Epithelial cell of proximal tubule (primary cell): ENCODE results near the gene CCR1. TPM values are rescaled to one million over a fixed set of nuclear protein-coding genes. Genes with fewer than 3 reads are reported as not detected.

Experiments used
- DNase-seq: peaks from one replicate; pipeline ENCODE4 v3.0.0-alpha.2; 2011; ENCODE audit warnings: low read depth
- H3K4me3 ChIP-seq: 2 replicates; pipeline ENCODE4 v1.5.1; 2011; ENCODE audit warnings: low read depth, mild to moderate bottlenecking, low read length
- CTCF ChIP-seq: conservative IDR thresholded peaks from 2 replicates; pipeline ENCODE4 v1.5.1; 2012; ENCODE audit warnings: low read depth, mild to moderate bottlenecking, low read length
- total RNA-seq: library from RNA; depleted of rRNA; stranded (reverse); fragments of >200 nt; gene quantifications from 2 replicates; pipeline ENCODE4 v1.2.3, GENCODE V29; 2015

Gene CCR1
- total RNA-seq, 1 donor from 2014 or later, result not detected

DNA sequence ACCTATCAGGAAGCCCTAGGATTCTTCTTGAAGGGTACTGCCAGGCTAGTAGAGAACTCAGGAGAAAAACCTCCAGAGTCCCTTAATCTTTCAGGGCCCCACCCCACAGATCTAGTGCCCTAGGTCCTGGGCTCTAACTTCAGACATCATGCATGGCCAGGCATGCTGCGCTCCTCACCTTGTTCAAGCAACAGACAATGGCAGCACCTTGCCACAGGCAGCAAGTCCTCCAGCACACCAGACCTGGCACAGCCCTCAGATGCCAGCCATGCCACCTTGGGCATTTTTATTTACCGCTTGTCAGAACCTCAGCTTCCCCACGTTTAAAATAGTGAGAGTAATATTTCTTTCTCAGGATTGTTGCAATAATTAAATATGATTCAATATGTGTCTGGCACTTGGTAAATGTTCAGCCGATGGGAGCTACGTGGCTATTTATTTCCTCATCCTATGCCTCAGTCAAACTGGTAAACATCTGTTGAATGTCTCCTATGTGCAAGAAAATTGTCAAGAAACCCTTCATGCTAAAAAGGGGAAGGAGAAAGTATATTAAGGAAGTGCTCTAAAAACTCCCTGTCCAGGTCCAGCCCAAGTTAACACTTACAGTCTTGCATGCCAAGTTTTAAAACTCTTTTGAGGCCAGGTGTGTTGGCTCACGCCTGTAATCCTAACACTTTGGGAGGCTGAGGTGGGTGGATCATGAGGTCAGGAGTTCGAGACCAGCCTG, 14.5 kb upstream of the CCR1 start:
- H3K4me3 ChIP-seq, result no peak overlapping the region
- no peak for DNase-seq
- no peak for TF ChIP-seq CTCF

DNA sequence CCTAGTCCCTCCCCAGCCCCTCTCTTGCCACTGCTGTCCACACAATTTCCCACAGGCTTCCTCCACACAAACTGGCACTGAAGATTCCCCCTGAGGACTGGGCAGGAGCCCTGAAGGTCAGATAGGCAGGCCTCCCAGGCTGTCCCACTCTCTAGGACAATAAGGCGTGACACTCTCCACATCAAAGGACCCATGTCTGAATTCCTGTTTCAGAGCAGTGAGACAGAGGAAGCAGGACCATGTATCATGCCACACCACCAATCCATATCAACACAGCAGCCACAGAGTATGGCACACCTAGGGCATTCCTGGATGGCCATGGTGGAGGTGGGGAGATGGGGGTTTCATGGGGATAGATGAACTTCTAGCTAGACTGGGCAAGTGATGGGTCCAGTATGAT, 13.8 kb upstream of the CCR1 start:
- H3K4me3 ChIP-seq, result no peak overlapping the region
- DNase-seq, result no peak
- TF ChIP-seq CTCF, result no peak

DNA sequence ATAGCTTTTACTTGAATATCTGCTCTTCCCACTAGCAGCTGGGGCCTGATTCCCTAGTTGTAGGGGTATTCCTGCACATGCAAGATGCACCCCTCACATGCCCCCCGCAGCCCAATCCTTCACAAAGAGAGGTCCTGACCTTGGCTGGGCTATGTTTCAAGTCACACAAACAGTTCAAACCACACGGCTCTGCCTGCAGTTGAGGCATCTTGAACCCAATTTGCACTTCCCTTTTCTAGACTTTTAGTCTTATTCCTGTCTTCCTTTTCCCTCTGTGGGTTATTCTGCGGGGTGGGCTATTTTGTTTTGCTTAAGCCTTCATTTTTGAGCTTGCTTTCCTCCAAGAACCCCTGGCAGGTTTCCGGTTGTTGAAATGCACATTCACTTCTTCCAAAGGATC, 13.3 kb upstream of the CCR1 start:
- no peak for TF ChIP-seq CTCF
- H3K4me3 ChIP-seq, result no peak overlapping the region
- DNase-seq, result no peak

DNA sequence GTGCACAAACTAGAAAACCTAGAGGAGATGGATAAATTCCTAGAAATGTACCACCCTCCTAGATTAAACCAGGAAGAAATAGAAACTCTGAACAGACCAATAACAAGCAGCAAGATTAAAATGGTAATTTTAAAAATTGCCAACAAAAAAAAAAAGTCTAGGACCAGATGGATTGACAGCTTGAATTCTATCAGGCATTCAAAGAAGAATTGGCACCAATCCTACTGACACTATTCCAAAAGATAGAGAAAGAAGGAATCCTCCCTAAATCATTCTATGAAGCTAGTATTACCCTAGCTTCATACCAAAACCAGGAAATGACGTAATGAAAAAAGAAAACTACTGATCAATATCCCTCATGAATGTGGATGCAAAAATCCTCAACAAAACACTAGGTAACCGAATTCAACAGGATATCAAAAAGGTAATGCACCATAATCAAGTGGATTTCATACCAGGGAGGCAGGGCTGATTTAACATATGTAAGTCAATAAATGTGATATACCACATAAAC, 10.1 kb upstream of the CCR1 start:
- TF ChIP-seq CTCF, result no peak

GRCh38 chr3:46215810-46216414, 7.8 kb upstream of the CCR1 start:
- DNase-seq, result no peak

More for the DNA sequence above, 10.1 kb upstream of the CCR1 start:
- no peak for DNase-seq
- H3K4me3 ChIP-seq, result no peak overlapping the region

DNA sequence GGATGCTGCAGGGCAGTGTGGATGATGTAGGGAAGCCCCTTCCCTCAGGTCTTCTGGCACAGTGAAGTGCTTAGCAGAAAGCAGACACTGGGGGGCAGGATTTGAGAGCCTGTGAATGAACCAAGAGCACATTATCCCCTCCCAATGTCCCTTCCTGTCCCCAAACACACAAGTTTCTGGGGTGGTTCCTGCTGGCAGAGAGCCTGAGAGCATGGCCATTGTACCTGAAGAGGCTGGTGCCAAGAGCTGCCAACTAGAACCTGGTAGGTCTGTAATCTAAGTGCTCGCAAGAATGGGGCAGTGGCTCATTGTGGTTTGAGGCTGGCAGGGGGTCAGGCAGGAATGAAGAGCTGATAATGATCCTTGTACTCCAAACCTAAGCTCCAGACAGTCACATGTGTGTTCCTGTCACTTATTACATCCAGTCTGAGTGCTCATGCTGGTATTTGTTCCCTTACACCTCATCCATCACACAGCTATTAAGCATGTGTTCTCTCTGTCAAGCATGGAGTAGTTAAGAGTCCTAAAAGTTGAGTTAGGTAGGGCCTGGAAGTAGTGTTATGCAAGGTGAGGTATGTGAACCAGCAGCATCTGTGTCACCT, 6.7 kb upstream of the CCR1 start:
- DNase-seq, result no peak
- no peak overlapping the region for H3K4me3 ChIP-seq
- TF ChIP-seq CTCF, result peak; percentile 65

More at GRCh38 chr3:46215810-46216414, 7.8 kb upstream of the CCR1 start:
- no peak overlapping the region for H3K4me3 ChIP-seq
- no peak for TF ChIP-seq CTCF
